Measurements from ENCODE around the gene POLR3E. TPM values are rescaled to one million over a fixed set of nuclear protein-coding genes. Genes with fewer than 3 reads are reported as not detected.

Gene POLR3E
- total and polyA plus RNA-seq, 2 donors (not counting 3 experiments of a cell fraction or from before 2014, with no cell fraction given) = 48.3 to 62.2 TPM

DNA sequence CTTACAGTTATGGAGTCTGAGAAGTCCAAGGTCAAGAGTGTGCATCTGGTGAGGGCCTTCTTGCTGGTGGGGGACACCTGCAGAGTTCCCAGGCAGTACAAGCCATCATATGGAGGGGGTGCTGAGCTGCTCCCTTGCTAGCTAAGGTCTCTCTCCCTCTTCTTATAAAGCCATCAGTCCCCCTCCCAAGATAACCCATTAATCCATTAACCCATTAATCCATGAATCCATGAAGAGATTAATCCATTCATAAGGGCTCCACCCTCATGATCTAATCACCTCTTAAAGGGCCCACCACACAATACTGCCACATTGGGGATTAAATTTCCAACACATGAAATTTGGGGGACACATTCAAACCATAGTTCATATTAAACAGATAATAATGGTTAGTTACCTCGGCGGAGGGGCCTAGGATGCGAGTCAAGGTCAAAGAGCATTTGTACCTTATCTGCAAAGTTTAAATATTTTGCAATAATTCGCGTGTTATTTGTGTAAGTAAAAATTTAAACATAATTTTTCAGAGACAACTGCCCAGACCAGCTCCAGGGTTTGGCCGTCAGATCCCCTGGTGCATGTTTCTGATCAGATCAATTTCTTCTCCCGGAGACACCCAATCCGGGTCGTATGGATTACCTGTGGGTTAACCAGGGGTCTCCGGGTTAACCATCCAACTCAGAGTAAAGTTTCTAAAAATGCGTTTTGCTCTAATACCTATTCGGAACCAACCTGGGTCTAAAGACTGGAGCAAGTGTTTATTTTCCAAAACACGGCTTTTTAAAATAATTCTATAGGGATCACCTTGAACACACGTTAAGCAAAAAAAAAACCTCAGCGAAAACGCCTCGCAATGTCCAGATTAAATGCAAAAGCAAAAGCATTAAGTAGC, 740 bp upstream of the POLR3E start:
- TF ChIP-seq FOS (IDR thresholded peaks at IDR 0.05; ENCODE audit: borderline replicate concordance, insufficient read depth, low read length) = no peak
- TF ChIP-seq, protein P1, sequence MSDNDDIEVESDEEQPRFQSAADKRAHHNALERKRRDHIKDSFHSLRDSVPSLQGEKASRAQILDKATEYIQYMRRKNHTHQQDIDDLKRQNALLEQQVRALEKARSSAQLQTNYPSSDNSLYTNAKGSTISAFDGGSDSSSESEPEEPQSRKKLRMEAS (IDR thresholded peaks at IDR 0.05; ENCODE audit: insufficient read depth, insufficient read length) = no peak
- no peak for TF ChIP-seq POLR2A (IDR thresholded peaks at IDR 0.05; ENCODE audit: low read depth, low read length)
- TF ChIP-seq JUN (IDR thresholded peaks at IDR 0.05; ENCODE audit: borderline replicate concordance, insufficient read depth, insufficient read length, low read depth) = no peak
- no peak for TF ChIP-seq MYC (IDR thresholded peaks at IDR 0.05; ENCODE audit: low read depth, low read length)
- TF ChIP-seq POLR2AphosphoS5 (IDR thresholded peaks at IDR 0.05; ENCODE audit: insufficient read depth, low read depth, low read length) = no peak
- peak; percentile 41 for TF ChIP-seq GATA2 (IDR thresholded peaks at IDR 0.05; ENCODE audit: insufficient read depth, insufficient read length, low read depth, low read length)
- TF ChIP-seq EZH2 (IDR thresholded peaks at IDR 0.05; ENCODE audit: borderline replicate concordance, low read depth, low read length, severe bottlenecking) = no peak
- Histone ChIP-seq H3K4me1 (ENCODE audit: control insufficient read depth, extremely low read depth, insufficient read depth, low read length) (no peaks in the 10 kb centered on the region), H3K9me3 (replicated peaks; ENCODE audit: control insufficient read depth, insufficient read depth, low read length) (no peaks in the 10 kb centered on the region), H4K20me1 (replicated peaks; ENCODE audit: control insufficient read depth, extremely low read depth, insufficient read depth, low read length) (no peaks in the 10 kb centered on the region), H3K36me3 (ENCODE audit: control insufficient read depth in 2 of 2, extremely low read depth in 1 of 2, insufficient read depth in 2 of 2, low read length in 2 of 2) (no peaks in the 10 kb centered on the region), H2AFZ (ENCODE audit: low read depth, low read length) (peak overlapping the region; percentile 88), H3K79me2 (ENCODE audit: control insufficient read depth, insufficient read depth, low read length) (peaks cover 26% of the 10 kb centered on the region), H3K9me1 (replicated peaks; ENCODE audit: control insufficient read depth, extremely low read depth, insufficient read depth, low read length) (no peaks in the 10 kb centered on the region), H3K9ac (replicated peaks; ENCODE audit: extremely low read depth, insufficient read depth, low read length) (peak overlapping the region; percentile 67), H3K27me3 (ENCODE audit: control insufficient read depth in 2 of 2, insufficient read depth in 2 of 2, low read length in 2 of 2) (no peaks in the 10 kb centered on the region), H3K27ac (ENCODE audit: insufficient read depth, low read depth, low read length) (peak overlapping the region; percentile 3), H3K4me2 (ENCODE audit: insufficient read depth, low read length) (peak overlapping the region; percentile 97), H3K4me3 (replicated peaks in 1 of 3; ENCODE audit: insufficient read depth in 1 of 3, low read depth in 1 of 3, low read length in 3 of 3) (peak overlapping the region; percentile 62 to 99 (median 99))
- DNase-seq (ENCODE audit: low read depth, low spot score) (peak; percentile 32), FAIRE-seq (no peak)
- dilution Hi-C loops (cut with MboI; ENCODE audit: extremely low pct_ligation_motif_present, low sequenced_read_pairs) (no loop called here), intact Hi-C loops (cut with micrococcal nuclease) (loop anchor here (1.0 to 2.0 kb wide), 6 partner anchors 34 to 343 kb away; partner anchors contain the start of genes EEF2K, PDZD9 and UQCRC2)
- BruUV-seq (replicated peaks) = no TSS peak
- POLR2A ChIA-PET = no interaction called here
- CTCF ChIA-PET = interaction anchor here (0.7 to 2.4 kb wide), 5 partner anchors 28 to 104 kb away, joined by 3 to 10 read pairs (median 4); partner anchors contain the start of gene EEF2K
